Astrocyte (in vitro differentiated cells and primary cell): ENCODE measurements around the gene VSTM2L. TPM values are rescaled to one million over a fixed set of nuclear protein-coding genes. Genes with fewer than 3 reads are reported as not detected.

Experiments
- DNase-seq: peaks from one replicate; pipeline ENCODE4 v3.0.0-alpha.2; 2010; ENCODE audit warnings: low read depth
- FAIRE-seq: peaks from 2 replicates; lab custom pipeline; 2011; peaks lifted over from hg19 to GRCh38; lab: Jason Lieb, UNC
- H2AFZ ChIP-seq: 2 replicates; pipeline ENCODE4 v1.6.0; 2012; ENCODE audit warnings: low read depth, low read length, inconsistent platforms
- H3K27ac ChIP-seq: 2 replicates; pipeline ENCODE4 v1.5.1; 2011; ENCODE audit warnings: low read depth, low read length, inconsistent platforms
- H3K27me3 ChIP-seq: 2 replicates; pipeline ENCODE4 v1.6.0; 2011; ENCODE audit warnings: low read length, inconsistent platforms; ENCODE audit not compliant: insufficient read depth
- H3K36me3 ChIP-seq: 2 replicates; pipeline ENCODE4 v1.5.1; 2011; ENCODE audit warnings: low read length, inconsistent platforms; ENCODE audit not compliant: insufficient read depth
- H3K4me1 ChIP-seq: 2 replicates; pipeline ENCODE4 v1.5.1; 2011; ENCODE audit warnings: low read length, inconsistent platforms; ENCODE audit not compliant: insufficient read depth
- H3K4me2 ChIP-seq: 2 replicates; pipeline ENCODE4 v1.6.0; 2012; ENCODE audit warnings: low read length, inconsistent platforms
- H3K4me3 ChIP-seq: 2 replicates; pipeline ENCODE4 v1.5.1; 2011; ENCODE audit warnings: low read depth, mild to moderate bottlenecking, low read length, inconsistent platforms; ENCODE audit not compliant: insufficient read depth
- H3K79me2 ChIP-seq: 2 replicates; pipeline ENCODE4 v1.6.0; 2012; ENCODE audit warnings: mild to moderate bottlenecking, low read length, inconsistent platforms; ENCODE audit not compliant: insufficient read depth
- H3K9ac ChIP-seq: 2 replicates; pipeline ENCODE4 v1.6.0; 2012; ENCODE audit warnings: mild to moderate bottlenecking, low read length, inconsistent platforms
- H3K9me3 ChIP-seq: 2 replicates; pipeline ENCODE4 v1.5.1; 2012; ENCODE audit warnings: low read depth, mild to moderate bottlenecking, low read length, inconsistent platforms; ENCODE audit not compliant: insufficient read depth
- H4K20me1 ChIP-seq: 2 replicates; pipeline ENCODE4 v1.6.0; 2012; ENCODE audit warnings: low read length, inconsistent platforms; ENCODE audit not compliant: insufficient read depth
- H3K27ac Mint-ChIP-seq: one replicate; pipeline ENCODE4 v1.8.0; 2021; ENCODE audit warnings: mild to moderate bottlenecking, mixed read lengths; ENCODE audit not compliant: unreplicated experiment
- H3K27me3 Mint-ChIP-seq: one replicate; pipeline ENCODE4 v1.8.0; 2021; ENCODE audit warnings: low read depth, mixed read lengths; ENCODE audit not compliant: unreplicated experiment
- H3K36me3 Mint-ChIP-seq: one replicate; pipeline ENCODE4 v1.8.0; 2021; ENCODE audit warnings: low read depth, mixed read lengths; ENCODE audit not compliant: unreplicated experiment
- H3K4me1 Mint-ChIP-seq: one replicate; pipeline ENCODE4 v1.8.0; 2021; ENCODE audit warnings: low read depth, mixed read lengths; ENCODE audit not compliant: unreplicated experiment
- H3K4me3 Mint-ChIP-seq: one replicate; pipeline ENCODE4 v1.8.0; 2021; ENCODE audit warnings: mild to moderate bottlenecking, moderate library complexity, mixed read lengths; ENCODE audit not compliant: unreplicated experiment
- H3K9me3 Mint-ChIP-seq: one replicate; pipeline ENCODE4 v1.8.0; 2021; ENCODE audit warnings: mild to moderate bottlenecking, mixed read lengths; ENCODE audit not compliant: unreplicated experiment
- EZH2 ChIP-seq: IDR thresholded peaks from 2 replicates; pipeline ENCODE4 v1.6.1; 2012; ENCODE audit warnings: mild to moderate bottlenecking, low read length, inconsistent platforms; ENCODE audit not compliant: insufficient read depth
- total RNA-seq: library from RNA; stranded (reverse); gene quantifications from 2 replicates; pipeline ENCODE4 v1.2.1, GENCODE V29; 2021
- TF ChIP-seq, protein P1 (sequence below): IDR thresholded peaks from 2 replicates; pipeline ENCODE4 v1.5.1; 2011; ENCODE audit warnings: low read depth, mild to moderate bottlenecking, inconsistent platforms, low read length, moderate library complexity; ENCODE audit not compliant: insufficient read depth

VSTM2L gene
- total RNA-seq, 1 donor from 2014 or later, result 18.5 TPM

DNA sequence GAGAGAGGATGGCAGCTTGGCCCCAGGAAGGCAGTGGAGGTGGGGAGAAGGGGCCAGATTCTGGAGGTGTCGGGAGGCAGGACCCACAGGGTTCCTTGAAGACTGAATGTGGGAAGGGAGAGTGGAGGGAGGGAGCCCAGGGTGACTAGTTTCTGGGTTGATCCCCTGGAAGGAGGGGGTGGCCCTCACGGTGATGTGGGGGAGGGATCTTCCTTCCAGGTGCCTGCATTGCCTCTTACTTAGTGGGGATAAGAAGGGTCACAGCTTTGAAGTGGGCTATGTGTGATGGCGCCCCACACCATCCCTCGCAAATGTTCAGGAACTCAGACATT is 26.7 kb downstream of the VSTM2L start:
- no peak overlapping the region for H3K4me3 ChIP-seq
- TF ChIP-seq EZH2, result no peak
- H3K36me3 ChIP-seq, result no peaks in the 10 kb centered on the region
- no peak overlapping the region for H3K9ac ChIP-seq
- Mint-ChIP-seq H3K27me3 (peaks cover 25% of the 10 kb centered on the region), H3K9me3 (no peaks in the 10 kb centered on the region), H3K4me3 (no peak overlapping the region), H3K27ac (no peak overlapping the region), H3K4me1 (peaks cover 2% of the 10 kb centered on the region), H3K36me3 (peaks cover 9% of the 10 kb centered on the region)
- H3K27me3 ChIP-seq, result peaks cover 4% of the 10 kb centered on the region
- no peak overlapping the region for H3K4me2 ChIP-seq
- no peaks in the 10 kb centered on the region for H3K4me1 ChIP-seq
- no peaks in the 10 kb centered on the region for H3K79me2 ChIP-seq
- no peak overlapping the region for H2AFZ ChIP-seq
- H4K20me1 ChIP-seq, result peaks cover 6% of the 10 kb centered on the region
- H3K27ac ChIP-seq, result no peak overlapping the region
- DNase-seq (no peak), FAIRE-seq (no peak)
- no peaks in the 10 kb centered on the region for H3K9me3 ChIP-seq

DNA sequence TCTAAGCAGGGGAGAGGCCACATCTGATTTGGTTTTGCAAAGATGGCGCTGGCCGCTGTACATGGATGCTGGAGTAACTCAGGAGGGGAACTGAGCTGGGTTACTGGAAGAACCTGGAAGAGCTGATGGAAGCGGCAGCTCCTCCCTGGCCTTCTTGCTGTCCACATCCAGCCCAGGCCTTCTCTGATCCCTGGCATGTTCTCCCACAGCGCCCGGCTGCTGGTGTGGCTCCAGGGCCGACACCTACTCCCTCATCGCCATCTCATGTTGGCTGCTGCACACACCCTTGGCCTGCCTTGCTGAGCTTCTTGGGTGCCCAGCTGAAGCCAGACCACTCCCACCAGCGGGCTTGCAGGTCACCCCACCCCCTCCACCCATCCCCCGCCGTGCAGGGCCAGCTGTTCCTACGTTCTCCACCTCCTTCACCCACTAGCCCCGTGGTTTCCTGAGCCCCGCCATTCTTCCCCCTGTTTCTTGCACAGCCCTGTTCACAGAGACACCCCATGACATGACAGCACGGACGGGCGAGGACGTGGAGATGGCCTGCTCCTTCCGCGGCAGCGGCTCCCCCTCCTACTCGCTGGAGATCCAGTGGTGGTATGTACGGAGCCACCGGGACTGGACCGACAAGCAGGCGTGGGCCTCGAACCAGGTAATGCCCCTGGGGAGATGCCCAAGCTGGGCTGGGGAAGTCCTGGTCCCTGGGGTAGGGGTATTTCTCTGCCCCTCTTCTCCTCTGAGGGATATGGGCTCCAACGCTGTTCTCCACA is 28.4 kb downstream of the VSTM2L start:
- H3K27me3 Mint-ChIP-seq, result peaks cover 25% of the 10 kb centered on the region
- Histone ChIP-seq H2AFZ (no peak overlapping the region), H3K79me2 (no peaks in the 10 kb centered on the region), H3K4me3 (no peak overlapping the region), H3K9me3 (no peaks in the 10 kb centered on the region), H3K4me1 (no peaks in the 10 kb centered on the region), H3K27ac (no peak overlapping the region), H3K9ac (no peak overlapping the region), H3K4me2 (no peak overlapping the region), H4K20me1 (peaks cover 6% of the 10 kb centered on the region), H3K27me3 (peaks cover 4% of the 10 kb centered on the region), H3K36me3 (no peaks in the 10 kb centered on the region)
- FAIRE-seq, result no peak
- no peak for TF ChIP-seq EZH2
- TF ChIP-seq, protein P1, sequence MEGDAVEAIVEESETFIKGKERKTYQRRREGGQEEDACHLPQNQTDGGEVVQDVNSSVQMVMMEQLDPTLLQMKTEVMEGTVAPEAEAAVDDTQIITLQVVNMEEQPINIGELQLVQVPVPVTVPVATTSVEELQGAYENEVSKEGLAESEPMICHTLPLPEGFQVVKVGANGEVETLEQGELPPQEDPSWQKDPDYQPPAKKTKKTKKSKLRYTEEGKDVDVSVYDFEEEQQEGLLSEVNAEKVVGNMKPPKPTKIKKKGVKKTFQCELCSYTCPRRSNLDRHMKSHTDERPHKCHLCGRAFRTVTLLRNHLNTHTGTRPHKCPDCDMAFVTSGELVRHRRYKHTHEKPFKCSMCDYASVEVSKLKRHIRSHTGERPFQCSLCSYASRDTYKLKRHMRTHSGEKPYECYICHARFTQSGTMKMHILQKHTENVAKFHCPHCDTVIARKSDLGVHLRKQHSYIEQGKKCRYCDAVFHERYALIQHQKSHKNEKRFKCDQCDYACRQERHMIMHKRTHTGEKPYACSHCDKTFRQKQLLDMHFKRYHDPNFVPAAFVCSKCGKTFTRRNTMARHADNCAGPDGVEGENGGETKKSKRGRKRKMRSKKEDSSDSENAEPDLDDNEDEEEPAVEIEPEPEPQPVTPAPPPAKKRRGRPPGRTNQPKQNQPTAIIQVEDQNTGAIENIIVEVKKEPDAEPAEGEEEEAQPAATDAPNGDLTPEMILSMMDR, result no peak
- DNase-seq, result no peak
- no peak overlapping the region for H3K27ac Mint-ChIP-seq
- peaks cover 2% of the 10 kb centered on the region for H3K4me1 Mint-ChIP-seq
- no peaks in the 10 kb centered on the region for H3K9me3 Mint-ChIP-seq
- H3K4me3 Mint-ChIP-seq, result no peak overlapping the region
- peaks cover 9% of the 10 kb centered on the region for H3K36me3 Mint-ChIP-seq

DNA sequence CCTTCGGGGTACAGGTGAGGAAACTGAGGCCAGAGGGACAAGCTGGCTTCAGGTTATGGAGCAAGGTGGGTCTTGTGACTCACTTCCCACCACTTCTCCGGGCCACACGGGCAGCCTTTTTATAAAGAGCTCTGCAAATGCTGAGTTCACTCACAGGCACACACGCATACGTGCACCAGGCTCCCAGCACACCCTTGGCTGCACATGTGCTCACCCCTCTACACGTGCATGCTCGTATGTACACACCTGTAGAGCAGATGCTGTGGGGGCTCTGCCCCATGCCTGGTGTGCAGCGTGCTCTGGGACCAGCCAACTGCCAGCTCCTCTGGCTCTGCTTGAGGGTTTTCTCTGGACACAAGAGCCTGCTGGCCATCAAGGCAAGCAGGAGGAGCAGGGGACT is 29.1 kb downstream of the VSTM2L start:
- Histone ChIP-seq H3K36me3 (no peaks in the 10 kb centered on the region), H3K27me3 (peaks cover 4% of the 10 kb centered on the region), H4K20me1 (peaks cover 6% of the 10 kb centered on the region), H3K79me2 (no peaks in the 10 kb centered on the region), H2AFZ (no peak overlapping the region), H3K9ac (no peak overlapping the region), H3K4me3 (no peak overlapping the region), H3K4me2 (no peak overlapping the region), H3K4me1 (no peaks in the 10 kb centered on the region), H3K27ac (no peak overlapping the region), H3K9me3 (no peaks in the 10 kb centered on the region)
- Mint-ChIP-seq H3K27ac (no peak overlapping the region), H3K4me1 (peaks cover 2% of the 10 kb centered on the region), H3K36me3 (peaks cover 9% of the 10 kb centered on the region), H3K4me3 (no peak overlapping the region), H3K9me3 (no peaks in the 10 kb centered on the region), H3K27me3 (peaks cover 25% of the 10 kb centered on the region)
- FAIRE-seq (no peak), DNase-seq (no peak)
- TF ChIP-seq EZH2, result no peak
- TF ChIP-seq, protein P1, result no peak
